Psoas muscle (tissue), 8 donors: Measurements from ENCODE around the gene BAHCC1. TPM values are rescaled to one million over a fixed set of nuclear protein-coding genes. Genes with fewer than 3 reads are reported as not detected.

Experiments used
- ATAC-seq, 4 donors: fragments of 200-7000 bp; cut with Tn5 transposase; one replicate each; pipeline ENCODE4 v1.9.1; 2020; ENCODE audit warnings: moderate library complexity in 3 of 4, mild to moderate bottlenecking in 2 of 4
- DNase-seq, 2 donors: peaks; one replicate each; pipeline ENCODE4 v3.0.0-alpha.2; 2020
- H3K27ac ChIP-seq: fragments of 200-600 bp; one replicate; pipeline ENCODE4 v1.8.0; 2022
- H3K27me3 ChIP-seq, 3 donors: fragments of 200-600 bp in 1 of 3; one replicate each; pipeline versions ENCODE4 v1.6.1 to v1.8.0; 2013 to 2022; ENCODE audit warnings: low read length in 2 of 3, mild to moderate bottlenecking in 2 of 3, moderate library complexity in 1 of 3; ENCODE audit not compliant: insufficient read depth in 3 of 3
- H3K36me3 ChIP-seq, 2 donors: fragments of 200-600 bp in 1 of 2; one replicate each; pipeline versions ENCODE4 v1.6.1 to v1.8.0; 2013 to 2022; ENCODE audit warnings: low read depth in 1 of 2, mild to moderate bottlenecking in 1 of 2, moderate library complexity in 1 of 2; ENCODE audit not compliant: insufficient read depth in 1 of 2
- H3K4me1 ChIP-seq: fragments of 200-600 bp; one replicate; pipeline ENCODE4 v1.8.0; 2022
- H3K4me3 ChIP-seq: fragments of 200-600 bp; one replicate; pipeline ENCODE4 v1.8.0; 2022; ENCODE audit warnings: mild to moderate bottlenecking
- H3K9me3 ChIP-seq: fragments of 200-600 bp; one replicate; pipeline ENCODE4 v1.8.0; 2022
- WGBS, 3 donors: extraction: QIAGEN DNeasy Blood & Tissue Kit; methylation state at CpG; one replicate each; pipeline versions ENCODE4 v1.1.6 to v1.1.7; 2013; 5-methylcytosine and 5-hydroxymethylcytosine counted together
- intact Hi-C, 2 donors: fragments of 100-400 bp; cut with DNase I; formaldehyde crosslinking; loops; one replicate each; pipeline versions ENCODE4 v1.11.0 to v1.14.2; 2022
- polyA plus RNA-seq, 3 donors: library from polyadenylated mRNA; stranded (reverse); fragments of 200-250 nt; gene quantifications; one replicate each; pipeline ENCODE4 v1.2.3, GENCODE V29; 2013
- total RNA-seq, 4 donors: library from RNA; stranded (reverse); fragmentation: NEBNext Ultra II Directional in 2 of 4; extraction: Animal tissue kit (Norgen Biotek cat#: 25700) in 2 of 4; gene quantifications; one replicate each; pipeline versions ENCODE4 v1.2.1 to v1.2.4, GENCODE V29; 2021 to 2023
- TF ChIP-seq, protein P1 (sequence below): fragments of 200-600 bp; IDR thresholded peaks from one replicate; pipeline ENCODE4 v1.8.0; 2022; ENCODE audit warnings: antibody characterized with exemption
- donor health status: healthy with polysubstance abuse.
- donor health status: DM: no; HTN: no; CAD: no; lungs with moderate emphysema.
- donor health status: Bipolar disorder and iron deficiency.
- donor health status: healthy.
- donor health status: DM: yes; HTN: yes; CAD: no.
- donor health status: DM: no; HTN: no; CAD: no.
- donor health status: DM: no; HTN: no; CAD: no.
- donor health status: DM: yes; HTN: yes; CAD: no.

The BAHCC1 gene
- total and polyA plus RNA-seq, 7 donors, result 2.8 to 10.7 (median 6.6) TPM

DNA sequence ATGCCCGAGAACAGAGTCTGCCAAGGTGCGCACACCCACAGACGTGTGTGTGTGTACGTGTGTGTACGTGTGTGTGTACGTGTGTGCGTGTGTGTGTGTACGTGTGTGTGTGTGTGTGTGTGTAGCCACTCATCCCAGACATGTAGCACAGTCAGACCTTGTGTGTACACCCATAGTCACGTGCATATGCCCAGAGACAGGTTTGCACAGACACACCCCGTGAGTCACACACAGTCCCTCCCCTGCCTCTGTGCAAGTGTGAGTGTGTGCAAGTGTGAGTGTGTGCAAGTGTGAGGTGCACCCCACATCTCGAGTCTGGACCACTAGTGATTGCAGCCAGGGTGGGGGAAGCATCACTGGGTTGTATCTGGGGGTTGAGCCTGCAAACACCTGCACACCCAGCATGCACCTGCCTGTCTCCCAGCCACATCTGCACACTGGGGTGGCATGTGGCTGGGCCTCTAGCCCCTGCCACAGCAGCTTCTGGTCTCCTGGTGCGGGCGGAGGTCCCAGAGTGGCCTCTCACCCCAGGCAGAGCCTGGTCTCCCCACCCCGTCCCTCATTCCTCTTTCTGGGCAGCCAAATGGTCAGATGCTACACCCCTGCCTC is 23.6 kb downstream of the BAHCC1 start:
- ATAC-seq, result no peak
- 40 to 59% (median 49%) methylated on average over 12 to 14 of the region's 14 CpGs for WGBS, 3 donors

DNA sequence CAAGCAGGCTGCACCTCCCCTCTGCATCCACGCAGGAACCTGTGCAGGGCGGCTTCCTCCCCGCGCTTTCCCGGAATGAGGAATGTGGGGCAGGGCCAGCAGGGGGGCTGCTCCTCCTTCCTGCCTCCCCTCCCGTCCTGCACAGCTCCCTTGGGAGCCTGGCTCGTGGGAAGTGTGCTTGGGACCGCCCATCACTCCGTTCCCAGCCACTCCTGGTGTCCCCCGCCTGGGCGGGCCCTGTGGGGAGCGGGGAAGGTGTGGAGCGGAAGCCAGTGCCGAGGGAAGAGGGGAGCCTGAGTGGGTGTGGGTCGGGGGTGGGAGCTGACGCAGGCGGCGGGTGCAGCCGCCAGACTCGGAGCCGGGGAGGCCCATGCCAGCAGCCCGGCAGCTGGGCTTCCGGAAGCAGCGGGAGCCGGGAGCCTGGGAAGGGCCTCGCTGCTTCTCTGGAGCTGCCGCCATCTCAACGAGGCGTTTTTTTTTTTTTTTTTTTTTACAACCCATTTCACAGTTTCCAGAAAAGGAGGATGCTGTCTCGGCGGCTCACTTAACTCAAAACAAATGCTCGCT is 24.1 kb downstream of the BAHCC1 start:
- no peaks in the 10 kb centered on the region for H3K27me3 ChIP-seq
- 15 to 39% (median 22%) methylated on average over 20 to 32 of the region's 32 CpGs for WGBS, 3 donors
- intact Hi-C loops, result no loop called here
- no peaks in the 10 kb centered on the region for H3K9me3 ChIP-seq
- no peaks in the 10 kb centered on the region for H3K36me3 ChIP-seq
- ATAC-seq (peak; percentile 5 to 38 (median 24)), DNase-seq (peak; percentile 88 to 90)
- peak overlapping the region; percentile 78 for H3K27ac ChIP-seq
- TF ChIP-seq, protein P1, sequence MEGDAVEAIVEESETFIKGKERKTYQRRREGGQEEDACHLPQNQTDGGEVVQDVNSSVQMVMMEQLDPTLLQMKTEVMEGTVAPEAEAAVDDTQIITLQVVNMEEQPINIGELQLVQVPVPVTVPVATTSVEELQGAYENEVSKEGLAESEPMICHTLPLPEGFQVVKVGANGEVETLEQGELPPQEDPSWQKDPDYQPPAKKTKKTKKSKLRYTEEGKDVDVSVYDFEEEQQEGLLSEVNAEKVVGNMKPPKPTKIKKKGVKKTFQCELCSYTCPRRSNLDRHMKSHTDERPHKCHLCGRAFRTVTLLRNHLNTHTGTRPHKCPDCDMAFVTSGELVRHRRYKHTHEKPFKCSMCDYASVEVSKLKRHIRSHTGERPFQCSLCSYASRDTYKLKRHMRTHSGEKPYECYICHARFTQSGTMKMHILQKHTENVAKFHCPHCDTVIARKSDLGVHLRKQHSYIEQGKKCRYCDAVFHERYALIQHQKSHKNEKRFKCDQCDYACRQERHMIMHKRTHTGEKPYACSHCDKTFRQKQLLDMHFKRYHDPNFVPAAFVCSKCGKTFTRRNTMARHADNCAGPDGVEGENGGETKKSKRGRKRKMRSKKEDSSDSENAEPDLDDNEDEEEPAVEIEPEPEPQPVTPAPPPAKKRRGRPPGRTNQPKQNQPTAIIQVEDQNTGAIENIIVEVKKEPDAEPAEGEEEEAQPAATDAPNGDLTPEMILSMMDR, result no peak
- H3K4me3 ChIP-seq, result peak overlapping the region; percentile 51
- peaks cover 71% of the 10 kb centered on the region for H3K4me1 ChIP-seq

More for the DNA sequence above, 23.6 kb downstream of the BAHCC1 start:
- DNase-seq, result no peak
- intact Hi-C loops, result no loop called here
- H3K36me3 ChIP-seq, result no peaks in the 10 kb centered on the region
- peak overlapping the region; percentile 78 for H3K27ac ChIP-seq
- no peaks in the 10 kb centered on the region for H3K27me3 ChIP-seq
- TF ChIP-seq, protein P1, result no peak
- H3K9me3 ChIP-seq, result no peaks in the 10 kb centered on the region
- peaks cover 65% of the 10 kb centered on the region for H3K4me1 ChIP-seq
- H3K4me3 ChIP-seq, result peak overlapping the region; percentile 51

DNA sequence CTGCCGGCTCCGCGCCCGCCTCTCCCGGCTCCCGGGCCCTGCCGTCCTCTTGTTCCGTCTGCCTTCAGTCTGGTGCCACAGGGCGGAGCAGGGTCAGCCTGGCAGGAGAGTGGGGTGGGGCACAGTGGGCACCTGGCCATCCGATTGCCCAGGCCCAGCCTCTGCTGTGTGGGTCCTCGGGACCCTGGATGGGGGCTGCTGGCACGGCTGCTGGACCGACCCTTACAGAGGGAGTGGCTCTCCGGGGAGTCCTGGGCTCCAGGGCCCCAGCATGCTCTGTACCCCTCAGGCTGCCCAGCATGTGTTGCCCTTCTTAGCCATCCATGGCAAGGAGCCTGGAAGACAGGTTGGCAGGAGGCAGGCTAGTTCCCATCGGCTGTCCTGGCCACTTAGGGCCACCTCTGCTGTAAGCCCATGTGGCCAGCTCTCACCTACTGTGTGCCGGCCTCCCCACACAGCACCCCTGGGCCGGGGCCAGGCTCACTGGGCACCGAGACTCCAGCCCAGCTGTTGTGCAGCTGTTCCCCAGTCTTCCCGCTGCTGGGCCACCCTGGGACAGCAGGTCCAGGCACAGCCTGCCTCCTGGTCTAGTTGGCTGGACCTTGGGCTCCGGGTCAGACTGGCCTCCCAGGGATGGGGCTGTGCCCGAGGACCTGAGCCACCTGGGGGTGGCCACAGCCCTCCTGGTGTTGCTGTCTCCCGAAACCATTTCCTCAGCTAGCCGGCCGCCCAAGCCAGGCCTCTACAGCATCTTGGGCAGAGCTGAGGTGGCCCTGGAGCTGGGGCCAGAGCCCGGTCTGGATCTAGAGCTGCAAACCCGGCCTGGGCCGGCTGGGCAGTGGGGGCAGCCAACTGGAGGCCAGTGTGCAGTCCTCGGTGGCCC is 24.9 kb downstream of the BAHCC1 start:
- Histone ChIP-seq H3K36me3 (no peaks in the 10 kb centered on the region), H3K27me3 (no peaks in the 10 kb centered on the region), H3K4me1 (peaks cover 72% of the 10 kb centered on the region), H3K27ac (peak overlapping the region; percentile 78), H3K9me3 (no peaks in the 10 kb centered on the region), H3K4me3 (peak overlapping the region; percentile 51)
- TF ChIP-seq, protein P1, result no peak
- 23 to 47% (median 24%) methylated on average over 25 to 28 of the region's 28 CpGs for WGBS, 3 donors
- intact Hi-C loops, result loop anchor here in 1 of 2 donors (5.0 kb wide), 1 partner anchor 57 kb away; no protein-coding TSS in a partner anchor
- ATAC-seq, result peak in 2 of 4 donors; percentile 9 to 45
- no peak for DNase-seq

DNA sequence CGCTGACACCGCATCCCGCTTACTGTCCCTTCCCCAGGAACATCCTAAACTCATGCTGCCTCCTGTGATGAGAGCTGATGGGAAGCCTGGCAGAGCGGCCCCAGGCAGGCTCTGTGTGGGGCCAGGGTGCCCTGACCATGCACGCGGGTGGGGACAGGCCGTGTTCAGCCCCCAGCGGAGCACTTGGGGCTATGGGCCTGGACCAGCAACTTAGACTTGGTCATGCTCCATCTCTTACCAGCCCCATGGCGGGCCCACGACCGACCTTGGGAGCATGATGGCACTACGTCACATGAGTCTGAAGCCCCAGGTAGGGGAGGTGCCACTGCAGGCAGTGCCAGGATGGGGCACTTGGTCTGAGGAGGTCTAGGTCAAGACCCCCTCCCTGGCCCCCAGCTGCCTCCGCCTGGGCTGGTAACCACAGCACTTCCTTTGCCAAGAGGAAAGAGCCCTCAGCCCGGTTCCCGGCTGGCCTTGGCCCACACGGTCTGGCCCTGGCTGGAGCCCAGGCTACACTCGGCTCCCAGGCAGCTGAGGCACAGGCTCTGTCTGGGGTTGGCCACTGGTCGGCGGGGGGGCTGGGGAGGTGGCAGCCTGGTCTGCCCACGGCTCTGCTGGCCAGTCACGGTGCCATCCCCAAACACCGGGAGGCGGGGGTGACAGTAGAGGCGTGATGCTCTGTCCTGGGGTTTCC is 25.7 kb downstream of the BAHCC1 start:
- TF ChIP-seq, protein P1, result no peak
- H3K9me3 ChIP-seq, result no peaks in the 10 kb centered on the region
- H3K4me1 ChIP-seq, result peaks cover 72% of the 10 kb centered on the region
- DNase-seq (peak; percentile 80 to 82), ATAC-seq (peak; percentile 36 to 52 (median 44))
- peak overlapping the region; percentile 78 for H3K27ac ChIP-seq
- intact Hi-C loops, result loop anchor here in 1 of 2 donors (5.0 kb wide), 1 partner anchor 56 kb away; no protein-coding TSS in a partner anchor
- no peaks in the 10 kb centered on the region for H3K27me3 ChIP-seq
- H3K4me3 ChIP-seq, result peak overlapping the region; percentile 51
- no peaks in the 10 kb centered on the region for H3K36me3 ChIP-seq
- 43 to 64% (median 46%) methylated on average over 22 to 24 of the region's 24 CpGs for WGBS, 3 donors
